HG03095 (cell line): ENCODE measurements around the gene ADCY2.

ENCODE experiments used
- ATAC-seq: cut with Tn5 transposase; IDR thresholded peaks from one replicate; pipeline ENCODE4 v1.9.1; 2021; ENCODE audit warnings: moderate library complexity; ENCODE audit not compliant: unreplicated experiment

The ADCY2 gene

GRCh38 chr5:7501061-7501460, 105.1 kb downstream of the ADCY2 start:
- ATAC-seq: no peak

- ATAC-seq: no peak
These were observed 107.6 kb downstream of the ADCY2 start for GRCh38 chr5:7503564-7503963.

GRCh38 chr5:7515284-7515914, 119.5 kb downstream of the ADCY2 start:
- no peak for ATAC-seq

- no peak for ATAC-seq
These were observed 120.3 kb downstream of the ADCY2 start for GRCh38 chr5:7516253-7516652.

GRCh38 chr5:7517006-7517405, 121.1 kb downstream of the ADCY2 start:
- ATAC-seq: no peak

- ATAC-seq: no peak
These were observed 123.1 kb downstream of the ADCY2 start for GRCh38 chr5:7518947-7519560.

- ATAC-seq: no peak
These were observed 123.6 kb downstream of the ADCY2 start for GRCh38 chr5:7519564-7519963.

GRCh38 chr5:7529880-7530279, 133.9 kb downstream of the ADCY2 start:
- no peak for ATAC-seq

GRCh38 chr5:7533941-7534340, 138.0 kb downstream of the ADCY2 start:
- ATAC-seq: no peak

GRCh38 chr5:7534505-7534904, 138.6 kb downstream of the ADCY2 start:
- ATAC-seq: no peak

- no peak for ATAC-seq
These were observed 141.6 kb downstream of the ADCY2 start for GRCh38 chr5:7537573-7537972.

GRCh38 chr5:7539571-7539970, 143.6 kb downstream of the ADCY2 start:
- ATAC-seq: no peak

- ATAC-seq: no peak
These were observed 145.0 kb downstream of the ADCY2 start for GRCh38 chr5:7540736-7541485.

- ATAC-seq: no peak
These were observed 146.0 kb downstream of the ADCY2 start for GRCh38 chr5:7541898-7542297.

- no peak for ATAC-seq
These were observed 150.6 kb downstream of the ADCY2 start for GRCh38 chr5:7546555-7546954.

- ATAC-seq: no peak
These were observed 152.7 kb downstream of the ADCY2 start for GRCh38 chr5:7548596-7548995.

GRCh38 chr5:7565559-7565958, 169.6 kb downstream of the ADCY2 start:
- no peak for ATAC-seq

- ATAC-seq: no peak
These were observed 180.2 kb downstream of the ADCY2 start for GRCh38 chr5:7576023-7576715.

GRCh38 chr5:7577381-7577780, 181.4 kb downstream of the ADCY2 start:
- ATAC-seq: no peak

GRCh38 chr5:7578071-7578470, 182.1 kb downstream of the ADCY2 start:
- ATAC-seq: no peak

- no peak for ATAC-seq
These were observed 188.8 kb downstream of the ADCY2 start for GRCh38 chr5:7584749-7585148.

GRCh38 chr5:7585807-7586206, 189.9 kb downstream of the ADCY2 start:
- ATAC-seq: no peak
